H9 (cell line): ENCODE data around the gene STK32B. TPM values are rescaled to one million over a fixed set of nuclear protein-coding genes. Genes with fewer than 3 reads are reported as not detected.

ENCODE experiments used
- DNase-seq: peaks from one replicate; pipeline ENCODE4 v3.0.0-alpha.2; 2017
- H2AFZ ChIP-seq: one replicate; pipeline ENCODE4 v1.6.1; 2013; ENCODE audit warnings: mild to moderate bottlenecking, low read length, control low read depth, moderate library complexity
- H2AK5ac ChIP-seq: 2 replicates; pipeline ENCODE4 v1.6.1; 2013; ENCODE audit warnings: low read length, control low read depth, mixed read lengths; ENCODE audit not compliant: insufficient read length
- H2BK120ac ChIP-seq: one replicate; pipeline ENCODE4 v1.6.1; 2013; ENCODE audit warnings: low read depth, mild to moderate bottlenecking, low read length, control low read depth, inconsistent platforms; ENCODE audit not compliant: poor library complexity, severe bottlenecking
- H2BK12ac ChIP-seq: 2 replicates; pipeline ENCODE4 v1.6.1; 2013; ENCODE audit warnings: low read length, control low read depth, mixed read lengths, low read depth; ENCODE audit not compliant: insufficient read length
- H2BK15ac ChIP-seq: 2 replicates; pipeline ENCODE4 v1.6.1; 2013; ENCODE audit warnings: low read depth, low read length, control low read depth
- H2BK20ac ChIP-seq: one replicate; pipeline ENCODE4 v1.6.1; 2013; ENCODE audit warnings: low read depth, mild to moderate bottlenecking, low read length, control low read depth, inconsistent platforms; ENCODE audit not compliant: poor library complexity, severe bottlenecking
- H2BK5ac ChIP-seq: 2 replicates; pipeline ENCODE4 v1.6.1; 2013; ENCODE audit warnings: low read length, control low read depth, mixed read lengths; ENCODE audit not compliant: insufficient read length
- H3K14ac ChIP-seq: 2 replicates; pipeline ENCODE4 v1.6.1; 2013; ENCODE audit warnings: low read length, control low read depth; ENCODE audit not compliant: insufficient read depth
- H3K18ac ChIP-seq: 2 replicates; pipeline ENCODE4 v1.6.1; 2013; ENCODE audit warnings: low read depth, mild to moderate bottlenecking, mixed read lengths, low read length, control low read depth; ENCODE audit not compliant: insufficient read length
- H3K23ac ChIP-seq: 2 replicates; pipeline ENCODE4 v1.6.1; 2013; ENCODE audit warnings: low read length, control low read depth, mixed read lengths, low read depth; ENCODE audit not compliant: insufficient read length
- H3K23me2 ChIP-seq: 2 replicates; pipeline ENCODE4 v1.6.1; 2013; ENCODE audit warnings: low read depth, mild to moderate bottlenecking, mixed read lengths, low read length, control low read depth; ENCODE audit not compliant: insufficient read length, poor library complexity, severe bottlenecking
- H3K27ac ChIP-seq: 2 replicates; pipeline ENCODE4 v1.5.1; 2013; ENCODE audit warnings: low read length, control low read depth, mixed read lengths, low read depth; ENCODE audit not compliant: insufficient read length
- H3K27me3 ChIP-seq: 2 replicates; pipeline ENCODE4 v1.6.1; 2013; ENCODE audit warnings: low read length, control low read depth, inconsistent platforms; ENCODE audit not compliant: insufficient read depth
- H3K4ac ChIP-seq: 2 replicates; pipeline ENCODE4 v1.6.1; 2013; ENCODE audit warnings: low read depth, mild to moderate bottlenecking, control low read depth, inconsistent platforms, low read length, moderate library complexity
- H3K4me1 ChIP-seq: 2 replicates; pipeline ENCODE4 v1.6.1; 2013; ENCODE audit warnings: low read length, control low read depth, inconsistent platforms; ENCODE audit not compliant: insufficient read depth
- H3K4me2 ChIP-seq: 2 replicates; pipeline ENCODE4 v1.6.1; 2013; ENCODE audit warnings: low read length, control low read depth, mixed read lengths; ENCODE audit not compliant: insufficient read length, insufficient read depth
- H3K56ac ChIP-seq: 2 replicates; pipeline ENCODE4 v1.6.1; 2013; ENCODE audit warnings: low read depth, mild to moderate bottlenecking, mixed read lengths, low read length, control low read depth; ENCODE audit not compliant: insufficient read length
- H3K79me1 ChIP-seq: 2 replicates; pipeline ENCODE4 v1.6.1; 2013; ENCODE audit warnings: low read depth, mild to moderate bottlenecking, moderate library complexity, low read length, control low read depth, inconsistent platforms; ENCODE audit not compliant: insufficient read depth, poor library complexity, severe bottlenecking
- H3K79me2 ChIP-seq: 2 replicates; pipeline ENCODE4 v1.6.1; 2013; ENCODE audit warnings: low read length, control low read depth, inconsistent platforms; ENCODE audit not compliant: insufficient read depth
- H3K9ac ChIP-seq: 2 replicates; pipeline ENCODE4 v1.6.1; 2013; ENCODE audit warnings: low read length, control low read depth, mixed read lengths; ENCODE audit not compliant: insufficient read length; ENCODE audit errors: extremely low read depth
- H3K9me3 ChIP-seq: one replicate; pipeline ENCODE4 v1.6.1; 2013; ENCODE audit warnings: low read depth, low read length, inconsistent platforms; ENCODE audit not compliant: control insufficient read depth
- H3T11ph ChIP-seq: one replicate; pipeline ENCODE4 v1.6.1; 2013; ENCODE audit warnings: mild to moderate bottlenecking, low read length, control low read depth, inconsistent platforms
- H4K20me1 ChIP-seq: one replicate; pipeline ENCODE4 v1.6.1; 2013; ENCODE audit not compliant: control insufficient read depth, insufficient read length, insufficient read depth
- H4K5ac ChIP-seq: 2 replicates; pipeline ENCODE4 v1.6.1; 2013; ENCODE audit warnings: low read depth, mild to moderate bottlenecking, mixed read lengths, low read length, control low read depth; ENCODE audit not compliant: insufficient read length
- H4K8ac ChIP-seq: replicated peaks from 2 replicates; pipeline ENCODE4 v1.6.1; 2013; ENCODE audit warnings: low read length, control low read depth, mixed read lengths, low read depth; ENCODE audit not compliant: insufficient read length
- H4K91ac ChIP-seq: 2 replicates; pipeline ENCODE4 v1.6.1; 2013; ENCODE audit warnings: low read depth, mild to moderate bottlenecking, moderate library complexity, mixed read lengths, low read length, control low read depth; ENCODE audit not compliant: insufficient read length
- H3K27ac Mint-ChIP-seq, 3 experiments: 2 replicates in 2 of 3; 3 replicates in 1 of 3; pipeline ENCODE4 v1.8.0; 2020 to 2021; ENCODE audit warnings: mixed read lengths in 3 of 3, mild to moderate bottlenecking in 1 of 3, moderate library complexity in 1 of 3
- H3K27me3 Mint-ChIP-seq: 2 replicates; pipeline ENCODE4 v1.8.0; 2021; ENCODE audit warnings: low read depth, mild to moderate bottlenecking, moderate library complexity, mixed read lengths
- H3K36me3 Mint-ChIP-seq, 3 experiments: 2 replicates in 2 of 3; 3 replicates in 1 of 3; pipeline ENCODE4 v1.8.0; 2020 to 2021; ENCODE audit warnings: low read depth in 3 of 3, mixed read lengths in 3 of 3; ENCODE audit not compliant: insufficient read depth in 1 of 3
- H3K4me1 Mint-ChIP-seq, 2 experiments: 2 replicates each; pipeline ENCODE4 v1.8.0; 2020; ENCODE audit warnings: mixed read lengths in 2 of 2
- H3K4me3 Mint-ChIP-seq, 2 experiments: 2 replicates in 1 of 2; 3 replicates in 1 of 2; pipeline ENCODE4 v1.8.0; 2020 to 2021; ENCODE audit warnings: mild to moderate bottlenecking in 2 of 2, mixed read lengths in 2 of 2, moderate library complexity in 1 of 2
- H3K9me3 Mint-ChIP-seq, 2 experiments: 2 replicates in 1 of 2; 3 replicates in 1 of 2; pipeline ENCODE4 v1.8.0; 2020; ENCODE audit warnings: mild to moderate bottlenecking in 2 of 2, mixed read lengths in 2 of 2, moderate library complexity in 1 of 2
- CTCF ChIP-seq: fragments of 200-600 bp; sonication (generic); conservative IDR thresholded peaks from 3 replicates; pipeline ENCODE4 v1.8.0; 2021; ENCODE audit warnings: antibody characterized with exemption, mild to moderate bottlenecking
- WGBS: extraction: QIAGEN DNeasy Blood & Tissue Kit; methylation state at CpG from one replicate; pipeline ENCODE4 v1.1.7; 2013; ENCODE audit warnings: missing lambda C conversion rate, low lambda C conversion rate, mixed read lengths; ENCODE audit not compliant: insufficient read length; ENCODE audit errors: extremely low coverage; 5-methylcytosine and 5-hydroxymethylcytosine counted together
- total RNA-seq: library from RNA; stranded (reverse); gene quantifications from 2 replicates; pipeline ENCODE4 v1.2.1, GENCODE V29; 2021

The STK32B gene
- total RNA-seq, 1 experiment from 2014 or later = 1.0 TPM

- no peak overlapping the region for H3T11ph ChIP-seq
- H2BK15ac ChIP-seq = no peak overlapping the region
- no peaks in the 10 kb centered on the region for H4K20me1 ChIP-seq
- no peak overlapping the region for H3K27ac Mint-ChIP-seq
- H4K91ac ChIP-seq = no peak overlapping the region
- H3K27ac ChIP-seq = no peak overlapping the region
- H3K4me2 ChIP-seq = no peak overlapping the region
- H2AK5ac ChIP-seq = no peak overlapping the region
- H3K23ac ChIP-seq = no peak overlapping the region
- H3K23me2 ChIP-seq = no peaks in the 10 kb centered on the region
- H2BK12ac ChIP-seq = no peak overlapping the region
- no peaks in the 10 kb centered on the region for H3K79me1 ChIP-seq
- H2AFZ ChIP-seq = no peak overlapping the region
- no peak overlapping the region for H3K4me3 Mint-ChIP-seq
- no peak for DNase-seq
- no peaks in the 10 kb centered on the region for H3K79me2 ChIP-seq
- peaks cover 13% of the 10 kb centered on the region for H3K4me1 ChIP-seq
- H3K9me3 Mint-ChIP-seq = no peaks in the 10 kb centered on the region
- peaks cover 0 to 3% (median 0%) of the 10 kb centered on the region in 3 experiments; a peak in 2 of 7 replicates for H3K36me3 Mint-ChIP-seq
- H3K4me1 Mint-ChIP-seq = peaks cover 27 to 32% of the 10 kb centered on the region in 2 experiments
- no peaks in the 10 kb centered on the region for H3K27me3 ChIP-seq
- no CpG with 5 or more reads among the region's 3 CpGs for WGBS
- TF ChIP-seq CTCF = no peak
- no peak overlapping the region for H2BK20ac ChIP-seq
- H3K27me3 Mint-ChIP-seq = peaks cover 17% of the 10 kb centered on the region
- no peak overlapping the region for H2BK5ac ChIP-seq
- no peak overlapping the region for H3K56ac ChIP-seq
- H2BK120ac ChIP-seq = no peak overlapping the region
- no peaks in the 10 kb centered on the region for H3K9me3 ChIP-seq
- H3K18ac ChIP-seq = no peak overlapping the region
- H3K14ac ChIP-seq = no peak overlapping the region
- no peak overlapping the region for H4K5ac ChIP-seq
- H3K4ac ChIP-seq = no peak overlapping the region
- H3K9ac ChIP-seq = no peak overlapping the region
- H4K8ac ChIP-seq = no peak overlapping the region
Measured at GRCh38 chr4:5138389-5138788, 87.1 kb downstream of the STK32B start.
